ENCODE measurements around the gene EHD4. TPM values are rescaled to one million over a fixed set of nuclear protein-coding genes. Genes with fewer than 3 reads are reported as not detected.

EHD4 gene
- total and polyA plus RNA-seq, 2 donors (not counting 3 experiments of a cell fraction or from before 2014, with no cell fraction given), result 96.7 to 128 TPM

GRCh38 chr15:41899854-41900442 lies 72.4 kb downstream of the EHD4 start:
- no peak overlapping the region for H3K4me2 ChIP-seq (ENCODE audit: insufficient read depth, low read length)
- H3K9me3 ChIP-seq (replicated peaks; ENCODE audit: control insufficient read depth, insufficient read depth, low read length), result no peaks in the 10 kb centered on the region
- no peak for FAIRE-seq
- no peaks in the 10 kb centered on the region for H3K9me1 ChIP-seq (replicated peaks; ENCODE audit: control insufficient read depth, extremely low read depth, insufficient read depth, low read length)
- no peaks in the 10 kb centered on the region for H4K20me1 ChIP-seq (replicated peaks; ENCODE audit: control insufficient read depth, extremely low read depth, insufficient read depth, low read length)
- peaks cover 6% of the 10 kb centered on the region for H3K4me1 ChIP-seq (ENCODE audit: control insufficient read depth, extremely low read depth, insufficient read depth, low read length)
- intact Hi-C loops (cut with micrococcal nuclease), result no loop called here
- H3K79me2 ChIP-seq (ENCODE audit: control insufficient read depth, insufficient read depth, low read length), result peaks cover 19% of the 10 kb centered on the region
- H3K27ac ChIP-seq (ENCODE audit: insufficient read depth, low read depth, low read length), result no peak overlapping the region
- no peaks in the 10 kb centered on the region for H3K27me3 ChIP-seq (ENCODE audit: control insufficient read depth in 2 of 2, insufficient read depth in 2 of 2, low read length in 2 of 2)
- dilution Hi-C loops (cut with MboI; ENCODE audit: extremely low pct_ligation_motif_present, low sequenced_read_pairs), result no loop called here
- BruUV-seq (replicated peaks), result no TSS peak
- H3K9ac ChIP-seq (replicated peaks; ENCODE audit: extremely low read depth, insufficient read depth, low read length), result no peak overlapping the region
- POLR2A ChIA-PET, result no interaction called here
- TF ChIP-seq GATA2 (IDR thresholded peaks at IDR 0.05; ENCODE audit: insufficient read depth, insufficient read length, low read depth, low read length), result no peak
- TF ChIP-seq EZH2 (IDR thresholded peaks at IDR 0.05; ENCODE audit: borderline replicate concordance, low read depth, low read length, severe bottlenecking), result no peak
- no peak for TF ChIP-seq JUN (IDR thresholded peaks at IDR 0.05; ENCODE audit: borderline replicate concordance, insufficient read depth, insufficient read length, low read depth)
- no peak for TF ChIP-seq MYC (IDR thresholded peaks at IDR 0.05; ENCODE audit: low read depth, low read length)
- no peak for TF ChIP-seq POLR2A (IDR thresholded peaks at IDR 0.05; ENCODE audit: low read depth, low read length)
- TF ChIP-seq CTCF (IDR thresholded peaks at IDR 0.05; ENCODE audit: extremely low read depth in 1 of 2, insufficient read depth in 1 of 2, low read depth in 1 of 2, low read length in 2 of 2), result no peak
- no peak for TF ChIP-seq FOS (IDR thresholded peaks at IDR 0.05; ENCODE audit: borderline replicate concordance, insufficient read depth, low read length)
- no peak for TF ChIP-seq MAX (IDR thresholded peaks at IDR 0.05; ENCODE audit: insufficient read depth, insufficient read length)
- no peak for TF ChIP-seq POLR2AphosphoS5 (IDR thresholded peaks at IDR 0.05; ENCODE audit: insufficient read depth, low read depth, low read length)
- DNase-seq (ENCODE audit: low read depth, low spot score), result no peak
- no peak overlapping the region for H3K4me3 ChIP-seq (replicated peaks in 1 of 3; ENCODE audit: insufficient read depth in 1 of 3, low read depth in 1 of 3, low read length in 3 of 3)
- peaks cover 20 to 38% of the 10 kb centered on the region in 2 experiments for H3K36me3 ChIP-seq (ENCODE audit: control insufficient read depth in 2 of 2, extremely low read depth in 1 of 2, insufficient read depth in 2 of 2, low read length in 2 of 2)
- no peak overlapping the region for H2AFZ ChIP-seq (ENCODE audit: low read depth, low read length)
- CTCF ChIA-PET, result no interaction called here
